Skin epidermis (tissue), 12 donors: ENCODE results near the gene NBPF1.
"Not testable (repeated sequence)": the region's sequence is repeated elsewhere in the genome, so short reads cannot be mapped to it uniquely, and the experiment has no call there.

Source experiments
- H3K27ac ChIP-seq, 21 experiments: fragments of 200-600 bp; sonication (generic) in 11 of 21; one replicate each; pipeline ENCODE4 v1.5.0; 2020; ENCODE audit warnings: mild to moderate bottlenecking in 3 of 21, inconsistent platforms in 2 of 21, moderate library complexity in 2 of 21
- H3K4me3 ChIP-seq, 7 experiments: fragments of 200-600 bp; sonication (generic) in 2 of 7; one replicate each; pipeline ENCODE4 v1.5.0; 2020; ENCODE audit warnings: inconsistent platforms in 2 of 7, mild to moderate bottlenecking in 2 of 7, moderate library complexity in 1 of 7

The NBPF1 gene

DNA sequence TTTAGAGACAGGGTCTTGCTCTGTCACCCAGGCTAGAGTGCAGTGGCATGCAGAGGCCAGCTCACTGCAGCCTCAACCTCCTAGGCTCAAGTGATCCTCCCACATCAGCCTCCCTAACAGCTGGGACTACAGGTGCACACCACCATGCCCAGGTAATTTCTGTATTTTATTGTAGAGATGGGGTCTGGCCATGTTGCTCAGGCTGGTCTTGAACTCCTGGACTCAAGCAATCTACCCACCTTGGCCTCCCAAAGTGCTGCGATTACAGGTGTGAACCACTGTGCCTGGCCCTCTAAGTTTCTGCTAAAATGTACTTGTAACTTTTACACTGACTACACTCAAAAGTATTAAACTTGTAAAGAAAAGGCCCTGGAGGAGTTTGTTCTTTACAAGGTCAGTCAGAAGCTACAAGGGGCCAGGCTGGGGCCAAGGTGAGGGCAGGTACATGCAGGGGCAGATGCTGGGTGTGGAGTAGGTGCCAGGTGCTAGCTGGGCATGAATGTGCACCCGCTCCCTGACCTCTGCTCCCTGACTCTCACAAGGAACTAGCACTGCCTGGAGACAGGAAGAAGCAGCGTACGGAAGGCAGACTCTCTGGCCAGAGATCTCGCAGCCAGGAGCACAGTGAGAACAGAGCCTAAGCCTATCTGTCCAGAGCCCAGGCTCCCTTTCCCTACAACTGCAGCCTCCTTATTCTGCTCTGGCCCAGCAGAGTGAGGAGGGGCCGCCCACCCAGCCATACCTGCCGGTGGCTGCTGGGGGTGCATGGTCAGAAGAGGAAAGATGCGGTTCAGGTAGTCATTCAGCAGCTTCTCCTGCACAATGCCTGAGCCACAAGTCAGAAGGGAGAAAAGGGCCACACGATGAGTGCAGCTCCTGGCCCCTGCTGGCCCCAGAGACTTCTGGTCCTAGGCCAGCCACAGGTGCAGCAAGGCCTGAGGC lies 28.9 kb upstream of the NBPF1 start:
- peak overlapping the region in 1 of 21 experiments; percentile 3 for H3K27ac ChIP-seq
- not testable (repeated sequence) for H3K4me3 ChIP-seq

DNA sequence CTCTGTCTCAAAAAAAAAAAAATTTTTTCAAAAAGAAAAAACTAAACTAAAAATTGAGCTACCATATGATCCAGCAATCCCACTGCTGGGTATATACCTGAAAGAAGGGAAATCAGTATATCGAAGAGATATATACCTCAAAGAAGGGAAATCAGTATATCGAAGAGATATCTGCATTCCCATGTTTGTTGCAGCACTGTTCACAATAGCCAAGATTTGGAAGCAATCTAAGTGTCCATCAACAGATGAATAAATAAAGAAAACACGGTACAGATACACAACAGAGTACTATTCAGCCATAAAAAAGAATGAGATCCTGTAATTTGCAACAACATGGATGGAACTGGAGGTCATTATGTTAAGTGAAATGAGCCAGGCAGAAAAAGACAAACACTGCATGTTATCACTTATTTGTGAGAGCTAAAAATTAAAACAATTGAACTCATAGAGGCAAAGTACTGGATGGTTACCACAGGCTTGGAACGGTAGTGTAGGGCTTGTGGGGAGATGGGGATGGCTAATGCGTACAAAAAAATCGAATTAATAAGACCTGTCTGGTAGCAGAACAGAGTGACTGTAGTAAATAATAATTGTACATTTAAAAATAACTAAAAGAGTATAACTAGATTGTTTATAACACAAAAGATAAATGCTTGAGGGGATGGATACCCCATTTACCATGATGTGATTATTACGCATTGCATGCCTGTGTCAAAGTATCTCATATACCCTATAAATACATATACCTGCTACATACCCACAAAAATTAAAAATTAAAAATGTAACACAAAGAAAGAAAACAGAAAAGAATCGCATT lies 28.0 kb upstream of the NBPF1 start:
- not testable (repeated sequence) for H3K4me3 ChIP-seq, H3K27ac ChIP-seq

- not testable (repeated sequence) for H3K27ac ChIP-seq, H3K4me3 ChIP-seq
These were observed 26.0 kb upstream of the NBPF1 start for GRCh38 chr1:16639091-16640031.

GRCh38 chr1:16637941-16638778 lies 24.8 kb upstream of the NBPF1 start:
- H3K4me3 ChIP-seq, H3K27ac ChIP-seq: not testable (repeated sequence)

GRCh38 chr1:16636551-16637195 lies 23.3 kb upstream of the NBPF1 start:
- not testable (repeated sequence) for H3K4me3 ChIP-seq, H3K27ac ChIP-seq

DNA sequence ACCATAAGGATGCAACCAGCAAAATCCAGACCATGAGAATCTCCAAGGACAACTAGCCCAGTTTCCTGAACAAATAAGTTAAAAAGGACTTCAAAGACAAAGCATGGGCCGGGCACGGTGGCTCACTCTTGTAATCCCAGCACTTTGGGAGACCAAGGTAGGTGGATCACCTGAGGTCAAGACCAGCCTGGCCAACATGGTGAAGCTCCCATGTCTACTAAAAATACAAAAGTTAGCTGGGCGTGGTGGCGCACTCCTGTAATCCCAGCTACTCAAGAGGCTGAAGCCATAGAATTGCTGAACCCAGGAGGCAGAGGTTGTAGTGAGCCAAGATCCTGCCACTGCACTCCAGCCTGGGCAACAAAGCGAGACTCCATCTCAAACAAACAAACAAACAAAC lies 22.6 kb upstream of the NBPF1 start:
- not testable (repeated sequence) for H3K4me3 ChIP-seq, H3K27ac ChIP-seq

DNA sequence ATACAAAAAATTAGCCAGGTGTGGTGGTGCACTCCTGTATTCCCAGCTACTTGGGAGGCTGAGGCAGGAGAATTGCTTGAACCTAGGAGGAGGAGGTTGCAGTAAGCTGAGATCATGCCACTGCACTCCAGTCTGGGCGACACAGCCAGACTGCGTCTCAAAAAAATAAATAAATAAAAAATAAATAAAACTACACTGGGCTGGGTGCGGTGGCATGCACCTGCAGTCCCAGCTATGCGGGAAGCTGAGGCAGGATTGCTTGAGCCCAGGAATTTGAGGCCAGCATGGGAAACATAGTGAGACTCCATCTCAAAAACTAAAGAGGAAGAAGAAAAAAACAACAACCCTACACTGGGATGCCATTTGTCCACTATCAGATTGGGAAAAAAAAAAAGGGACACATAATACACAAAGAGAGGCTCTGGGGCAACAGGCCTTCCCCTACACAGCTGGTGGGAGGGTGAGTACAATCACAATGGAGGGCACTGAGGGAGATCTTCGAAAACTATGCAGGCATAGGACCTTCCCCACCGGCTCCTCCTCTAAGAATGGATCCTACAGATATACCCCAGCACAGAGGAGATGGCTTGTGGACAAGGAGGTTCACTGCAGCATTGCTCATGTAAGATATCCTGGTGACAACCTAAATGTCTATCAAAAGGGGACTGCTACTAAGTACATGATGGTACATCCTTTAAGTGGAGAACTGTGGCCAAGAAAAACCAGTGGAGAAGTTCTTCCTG lies 20.3 kb upstream of the NBPF1 start:
- not testable (repeated sequence) for H3K4me3 ChIP-seq, H3K27ac ChIP-seq

- not testable (repeated sequence) for H3K27ac ChIP-seq
These were observed 18.9 kb upstream of the NBPF1 start for GRCh38 chr1:16632044-16632850.

DNA sequence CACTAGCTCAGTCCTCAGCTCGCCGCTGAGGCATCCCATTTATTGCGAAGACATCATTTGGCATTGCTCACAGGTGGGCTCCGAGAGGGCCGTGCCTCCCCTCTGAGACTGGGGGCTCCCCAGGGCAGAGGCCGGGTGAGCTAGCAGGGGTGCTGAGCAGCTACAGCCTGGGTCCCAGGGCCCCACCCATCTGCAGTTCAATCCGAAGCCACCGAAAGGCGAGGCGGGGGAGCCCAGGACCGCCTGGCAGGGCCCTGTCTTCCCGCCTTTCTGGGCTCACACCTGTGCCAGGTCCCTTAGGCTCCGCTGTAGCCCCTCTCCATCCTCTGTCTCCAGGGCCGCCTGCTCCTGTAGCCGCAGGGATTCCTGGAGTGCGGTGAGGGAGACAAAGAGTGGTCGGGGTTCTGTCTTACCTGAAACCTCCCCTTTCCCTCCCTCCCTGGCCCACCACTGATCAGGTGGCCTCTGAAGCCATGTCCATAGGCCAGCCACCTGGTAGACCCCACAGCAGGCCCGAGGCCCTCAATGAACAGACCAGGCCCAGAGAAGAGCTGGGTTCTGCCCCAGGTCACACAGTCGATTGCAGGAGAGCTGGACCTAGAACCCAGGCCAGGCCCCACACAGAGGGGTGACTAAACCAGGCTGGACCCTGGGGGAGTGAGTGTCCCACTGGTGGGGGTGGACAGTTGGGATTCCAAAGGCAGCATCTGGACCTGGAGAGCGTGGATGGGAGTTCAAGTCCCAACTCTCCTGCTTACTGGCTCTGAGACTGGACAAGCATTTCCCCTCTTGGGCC lies 18.1 kb upstream of the NBPF1 start:
- Histone ChIP-seq H3K4me3 (no peak overlapping the region), H3K27ac (no peak overlapping the region)

More at GRCh38 chr1:16632044-16632850, 18.9 kb upstream of the NBPF1 start:
- H3K4me3 ChIP-seq, result not testable (repeated sequence)

DNA sequence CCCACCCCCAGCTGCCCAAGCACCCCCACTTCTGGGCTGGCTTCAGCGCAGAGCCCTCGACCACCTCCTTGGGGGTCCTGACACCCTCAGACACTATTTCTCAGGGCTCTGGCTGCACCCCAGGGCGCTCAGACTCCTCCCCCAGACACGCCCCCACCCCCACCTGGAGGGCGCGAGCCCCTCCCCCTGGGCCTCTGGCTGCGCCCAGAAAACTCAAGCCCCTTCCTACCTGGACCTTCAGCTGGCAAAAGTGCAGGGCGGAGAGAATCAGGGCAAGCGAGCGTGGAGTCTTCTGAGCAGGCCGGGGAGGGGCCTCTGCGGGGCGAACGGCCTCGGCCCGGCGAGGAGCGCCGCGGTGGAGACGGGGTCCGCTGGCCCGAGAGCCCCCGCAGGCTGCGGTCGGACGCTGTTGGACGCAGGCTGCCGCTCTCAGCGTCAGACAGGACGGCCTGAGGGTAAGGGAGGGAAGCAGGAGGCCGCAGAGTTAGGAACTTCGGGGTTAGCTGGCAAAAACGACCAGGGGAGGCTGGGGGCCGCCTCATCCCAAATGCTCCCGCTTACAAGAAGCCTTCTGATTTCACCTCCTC lies 17.4 kb upstream of the NBPF1 start:
- no peak overlapping the region for H3K27ac ChIP-seq
- H3K4me3 ChIP-seq, result no peak overlapping the region

DNA sequence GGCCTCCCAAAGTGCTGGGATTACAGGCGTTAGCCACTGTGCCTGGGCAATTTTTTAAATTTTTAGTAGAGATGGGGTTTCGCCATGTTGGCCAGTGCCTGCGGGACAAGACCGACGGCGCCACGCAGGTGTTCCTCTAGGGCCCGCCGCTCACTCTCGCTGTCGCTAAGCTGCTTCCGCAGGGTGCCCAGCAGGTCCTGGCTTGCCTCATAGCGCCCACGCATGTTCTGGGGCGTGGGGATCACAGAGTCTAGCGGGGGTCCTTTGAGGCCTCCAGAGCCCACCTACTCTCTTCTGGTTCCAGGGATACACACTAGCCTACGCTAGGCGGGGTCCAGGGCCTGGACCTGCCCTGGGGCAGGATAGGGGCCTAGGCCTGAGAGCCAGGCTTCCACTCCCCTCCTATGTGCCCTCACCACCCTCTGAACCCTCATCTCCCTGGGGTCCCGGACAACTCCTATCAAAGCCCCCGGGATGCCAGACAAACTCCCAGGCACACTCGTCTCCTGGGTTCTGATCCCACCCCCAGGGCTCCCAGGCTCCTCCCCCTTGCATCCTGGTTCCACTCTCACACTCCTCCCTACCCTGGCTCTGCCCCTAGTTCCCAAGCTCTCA lies 16.7 kb upstream of the NBPF1 start:
- H3K4me3 ChIP-seq, H3K27ac ChIP-seq: not testable (repeated sequence)

- no peak overlapping the region for H3K27ac ChIP-seq
- no peak overlapping the region for H3K4me3 ChIP-seq
These were observed 15.2 kb upstream of the NBPF1 start for GRCh38 chr1:16628361-16629111.

- not testable (repeated sequence) for H3K27ac ChIP-seq, H3K4me3 ChIP-seq
These were observed 13.1 kb upstream of the NBPF1 start for GRCh38 chr1:16626409-16626983.
